RWPE1 (cell line): ENCODE measurements around the gene LIMS2.

Experiments
- CTCF ChIA-PET: fragments of 350-600 bp; sonication (Branson Sonifier 250); formaldehyde crosslinking; extraction: SDS; loops from one replicate; lab custom pipeline; 2021; lab: Yijun Ruan, JAX
- POLR2A ChIA-PET: fragments of 400-600 bp; formaldehyde crosslinking; extraction: SDS; loops from one replicate; lab custom pipeline; 2020; ENCODE audit warnings: antibody characterized with exemption; ENCODE audit not compliant: low non-redundant PET; lab: Yijun Ruan, JAX
- DNase-seq: peaks from one replicate; pipeline ENCODE4 v3.0.0; 2012; ENCODE audit warnings: low spot score
- H3K27ac ChIP-seq: fragments of 450-650 bp; 2 replicates; pipeline ENCODE4 v1.5.1; 2017
- TF ChIP-seq, protein P1 (sequence below): fragments of 450-650 bp; conservative IDR thresholded peaks from 2 replicates; pipeline ENCODE4 v1.5.1; 2017; ENCODE audit warnings: low read depth, mild to moderate bottlenecking

LIMS2 gene

GRCh38 chr2:127671557-127672302, 3.6 kb downstream of the LIMS2 start:
- POLR2A ChIA-PET: no interaction called here
- CTCF ChIA-PET: no interaction called here
- no peak overlapping the region for H3K27ac ChIP-seq
- DNase-seq: no peak
- TF ChIP-seq, protein P1, sequence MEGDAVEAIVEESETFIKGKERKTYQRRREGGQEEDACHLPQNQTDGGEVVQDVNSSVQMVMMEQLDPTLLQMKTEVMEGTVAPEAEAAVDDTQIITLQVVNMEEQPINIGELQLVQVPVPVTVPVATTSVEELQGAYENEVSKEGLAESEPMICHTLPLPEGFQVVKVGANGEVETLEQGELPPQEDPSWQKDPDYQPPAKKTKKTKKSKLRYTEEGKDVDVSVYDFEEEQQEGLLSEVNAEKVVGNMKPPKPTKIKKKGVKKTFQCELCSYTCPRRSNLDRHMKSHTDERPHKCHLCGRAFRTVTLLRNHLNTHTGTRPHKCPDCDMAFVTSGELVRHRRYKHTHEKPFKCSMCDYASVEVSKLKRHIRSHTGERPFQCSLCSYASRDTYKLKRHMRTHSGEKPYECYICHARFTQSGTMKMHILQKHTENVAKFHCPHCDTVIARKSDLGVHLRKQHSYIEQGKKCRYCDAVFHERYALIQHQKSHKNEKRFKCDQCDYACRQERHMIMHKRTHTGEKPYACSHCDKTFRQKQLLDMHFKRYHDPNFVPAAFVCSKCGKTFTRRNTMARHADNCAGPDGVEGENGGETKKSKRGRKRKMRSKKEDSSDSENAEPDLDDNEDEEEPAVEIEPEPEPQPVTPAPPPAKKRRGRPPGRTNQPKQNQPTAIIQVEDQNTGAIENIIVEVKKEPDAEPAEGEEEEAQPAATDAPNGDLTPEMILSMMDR: no peak

DNA sequence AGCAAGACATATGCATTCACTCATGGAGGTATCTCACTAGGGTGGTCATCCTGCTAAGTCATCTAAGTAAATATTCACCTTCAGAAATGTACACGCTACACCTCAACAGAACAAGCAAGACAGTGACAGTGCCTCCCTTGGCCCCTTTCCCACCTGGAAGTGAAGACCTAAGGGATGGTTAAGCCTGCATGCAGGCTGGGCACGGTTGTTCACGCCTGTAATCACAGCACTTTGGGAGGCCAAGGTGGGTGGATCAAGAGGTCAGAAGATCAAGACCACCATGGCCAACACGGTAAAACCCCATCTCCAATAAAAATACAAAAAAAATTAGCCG, 4.4 kb downstream of the LIMS2 start:
- ChIA-PET POLR2A (interaction anchor here (0.6 kb wide), 1 partner anchor 8 kb away, joined by 4 read pairs; no protein-coding TSS in a partner anchor), CTCF (no interaction called here)
- H3K27ac ChIP-seq: no peak overlapping the region
- DNase-seq: no peak
- TF ChIP-seq, protein P1: no peak

- TF ChIP-seq, protein P1: no peak
- DNase-seq: no peak
- POLR2A ChIA-PET: interaction anchor here (0.6 kb wide), 1 partner anchor 9 kb away, joined by 4 read pairs; no protein-coding TSS in a partner anchor
Measured at GRCh38 chr2:127670055-127670956, 5.0 kb downstream of the LIMS2 start.

DNA sequence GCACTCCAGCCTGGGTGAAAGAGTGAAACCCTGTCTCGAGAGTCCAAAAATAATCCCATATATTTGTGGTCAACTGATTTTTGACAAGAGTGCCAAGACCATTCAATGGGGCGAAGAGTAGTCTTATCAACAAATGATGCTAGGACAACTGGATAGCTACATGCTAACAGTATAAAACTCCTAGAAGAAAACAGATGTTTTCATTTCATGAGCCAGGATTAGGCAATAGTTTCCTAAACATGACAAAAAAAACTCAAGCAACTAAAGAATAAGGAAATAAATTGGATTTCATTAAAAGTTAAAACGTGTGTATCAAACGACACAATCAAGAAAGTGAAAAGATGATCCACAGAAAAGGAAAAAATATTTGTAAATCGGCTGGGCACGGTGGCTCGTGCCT, 6.3 kb downstream of the LIMS2 start:
- ChIA-PET POLR2A (no interaction called here), CTCF (no interaction called here)
- DNase-seq: no peak
- TF ChIP-seq, protein P1: no peak
- H3K27ac ChIP-seq: no peak overlapping the region

More at GRCh38 chr2:127670055-127670956, 5.0 kb downstream of the LIMS2 start:
- no peak overlapping the region for H3K27ac ChIP-seq
- CTCF ChIA-PET: no interaction called here

- POLR2A ChIA-PET: no interaction called here
- no peak for DNase-seq
- TF ChIP-seq, protein P1: no peak
- CTCF ChIA-PET: no interaction called here
- H3K27ac ChIP-seq: no peak overlapping the region
Measured at GRCh38 chr2:127665267-127665893, 9.9 kb downstream of the LIMS2 start.

DNA sequence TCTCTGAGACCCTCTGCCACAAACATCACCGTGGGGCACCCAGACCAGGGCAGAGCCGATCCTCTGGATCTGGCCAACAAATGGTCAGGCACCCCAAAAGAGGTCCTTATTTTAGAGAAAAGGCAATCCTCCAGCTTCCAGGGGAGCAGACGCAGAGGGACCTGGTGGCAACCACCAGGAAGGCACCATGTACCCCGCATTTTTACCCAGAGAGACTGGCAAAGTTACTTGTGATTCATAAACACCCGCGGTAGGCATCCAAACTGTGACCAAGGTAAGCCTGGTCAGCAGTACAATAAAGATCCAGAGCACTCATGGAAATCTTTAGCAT, 10.5 kb downstream of the LIMS2 start:
- POLR2A ChIA-PET: no interaction called here

More for the DNA sequence above, 10.5 kb downstream of the LIMS2 start:
- no peak overlapping the region for H3K27ac ChIP-seq
- TF ChIP-seq, protein P1: no peak
- CTCF ChIA-PET: no interaction called here
- no peak for DNase-seq
